Panc1 (cell line): ENCODE measurements around the gene SCAMP4. TPM values are rescaled to one million over a fixed set of nuclear protein-coding genes. Genes with fewer than 3 reads are reported as not detected.
A peak's percentile ranks its signal among the peaks of the same experiment; 100 is the strongest.

ENCODE experiments used
- ATAC-seq: fragments of 200-7000 bp; cut with Tn5 transposase; 2 replicates; pipeline ENCODE4 v1.9.1; 2020; ENCODE audit warnings: mild to moderate bottlenecking, moderate library complexity
- BruUV-seq: library from RNA; stranded (reverse); fragments of 400-500 nt; replicated peaks from 2 replicates; lab custom pipeline; 2021; lab: Mats Ljungman, UMichigan
- CTCF ChIA-PET: fragments of 300-600 bp; sonication (Branson Sonifier 250); formaldehyde crosslinking; loops from one replicate; lab custom pipeline; 2022; ENCODE audit warnings: antibody characterized with exemption; lab: Charles Lee
- POLR2A ChIA-PET: fragments of 300-600 bp; sonication (Branson Sonifier 250); formaldehyde crosslinking; loops from one replicate; lab custom pipeline; 2022; ENCODE audit warnings: antibody characterized with exemption; lab: Charles Lee
- DNase-seq: peaks from one replicate; pipeline ENCODE4 v3.0.0-alpha.2; 2010; ENCODE audit warnings: low read depth, low spot score
- H3K27ac ChIP-seq: 2 replicates; pipeline ENCODE4 v1.5.1; 2011; ENCODE audit warnings: mild to moderate bottlenecking, low read length, inconsistent platforms
- H3K27me3 ChIP-seq: fragments of 200-500 bp; sonication (Bioruptor generic); 2 replicates; pipeline ENCODE4 v1.6.0; 2014; ENCODE audit warnings: low read length, inconsistent platforms; ENCODE audit not compliant: control insufficient read depth, insufficient read depth
- H3K36me3 ChIP-seq: fragments of 200-500 bp; sonication (Bioruptor generic); 2 replicates; pipeline ENCODE4 v1.5.1; 2014; ENCODE audit warnings: inconsistent platforms, mild to moderate bottlenecking, low read length, moderate library complexity; ENCODE audit not compliant: control insufficient read depth, insufficient read depth
- H3K4me1 ChIP-seq: 2 replicates; pipeline ENCODE4 v1.5.1; 2011; ENCODE audit warnings: inconsistent platforms, mild to moderate bottlenecking, low read length, moderate library complexity; ENCODE audit not compliant: control insufficient read depth, insufficient read depth
- H3K4me3 ChIP-seq, 2 experiments: 2 replicates each; pipeline ENCODE4 v1.5.1; 2011 to 2012; ENCODE audit warnings: low read depth in 2 of 2, low read length in 2 of 2, mild to moderate bottlenecking in 2 of 2, inconsistent platforms in 1 of 2, moderate library complexity in 1 of 2
- H3K9me3 ChIP-seq: fragments of 200-500 bp; sonication (Bioruptor generic); 2 replicates; pipeline ENCODE4 v1.5.1; 2014; ENCODE audit warnings: low read depth, mild to moderate bottlenecking, inconsistent platforms, low read length, moderate library complexity; ENCODE audit not compliant: control insufficient read depth, insufficient read depth
- CTCF ChIP-seq: fragments of 450-650 bp; IDR thresholded peaks from 2 replicates; pipeline ENCODE4 v1.5.1; 2017; ENCODE audit warnings: mild to moderate bottlenecking
- POLR2AphosphoS5 ChIP-seq: IDR thresholded peaks from 2 replicates; pipeline ENCODE4 v1.6.1; 2012; ENCODE audit warnings: mild to moderate bottlenecking, low read depth, low read length, moderate library complexity
- SIN3A ChIP-seq: IDR thresholded peaks from 2 replicates; pipeline ENCODE4 v1.6.1; 2012; ENCODE audit warnings: low read depth, mild to moderate bottlenecking, low read length, moderate library complexity, borderline replicate concordance; ENCODE audit not compliant: insufficient read depth
- TCF7L2 ChIP-seq: IDR thresholded peaks from 2 replicates; pipeline ENCODE4 v1.6.1; 2011; ENCODE audit warnings: mild to moderate bottlenecking, low read depth, low read length, inconsistent platforms
- in situ Hi-C: cut with HindIII; loops from 2 replicates; pipeline ENCODE4 v1.10.0; 2016; ENCODE audit warnings: low sequenced_read_pairs, low pct_unique_long_range_greater_than_20kb
- intact Hi-C: fragments of 100-400 bp; cut with micrococcal nuclease; formaldehyde crosslinking; loops from one replicate; pipeline ENCODE4 v1.10.0; 2022; ENCODE audit not compliant: unreplicated experiment
- total RNA-seq: library from RNA; stranded (reverse); gene quantifications from one replicate; pipeline ENCODE4 v1.2.1, GENCODE V29; 2021; ENCODE audit not compliant: unreplicated experiment
- TF ChIP-seq, protein P1 (sequence below), 2 experiments: IDR thresholded peaks; 2 replicates each; pipeline ENCODE4 v1.6.1; 2011 to 2012; ENCODE audit warnings: low read depth in 2 of 2, control low read depth in 1 of 2, low read length in 1 of 2, mild to moderate bottlenecking in 1 of 2, moderate library complexity in 1 of 2; ENCODE audit not compliant: insufficient read depth in 1 of 2

Gene SCAMP4
- total RNA-seq, 1 experiment from 2014 or later, result 98.4 TPM

DNA sequence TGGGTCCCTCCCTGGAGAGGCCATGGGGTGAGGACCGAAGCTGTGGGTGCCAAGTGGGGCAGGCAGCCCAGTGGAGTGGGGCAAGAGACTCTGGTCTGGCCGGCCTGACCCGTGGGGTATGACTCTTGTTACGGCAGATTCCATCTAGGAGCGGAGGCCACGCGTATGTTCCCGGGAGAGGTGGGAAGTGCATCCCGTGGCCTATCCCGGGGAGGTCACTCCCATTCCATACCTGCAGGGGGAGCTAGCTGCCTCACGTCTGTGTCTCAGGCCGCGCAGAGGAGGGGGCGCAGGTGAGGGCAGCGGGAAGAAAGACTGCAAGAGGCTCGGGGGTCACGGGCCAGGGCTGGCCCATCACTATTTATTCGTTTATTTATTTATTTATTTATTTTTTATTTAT, 40.7 kb downstream of the SCAMP4 start:
- H3K4me3 ChIP-seq, result no peak overlapping the region
- in situ Hi-C loops (no loop called here), intact Hi-C loops (no loop called here)
- DNase-seq, result no peak
- no peak for ATAC-seq
- POLR2A ChIA-PET, result interaction anchor here (0.6 to 0.7 kb wide), 2 partner anchors 70 to 293 kb away, joined by 7 to 15 read pairs; no protein-coding TSS in a partner anchor
- H3K36me3 ChIP-seq, result peaks cover 7% of the 10 kb centered on the region; the same call in 1 of the 2 replicates
- no peak for TF ChIP-seq TCF7L2
- TF ChIP-seq CTCF, result peak; percentile 78; the same call in 1 of the 2 replicates
- CTCF ChIA-PET, result interaction anchor here (0.6 to 0.7 kb wide), 2 partner anchors 10 to 121 kb away, joined by 3 to 4 read pairs; no protein-coding TSS in a partner anchor
- BruUV-seq, result no TSS peak
- H3K9me3 ChIP-seq, result no peaks in the 10 kb centered on the region
- H3K27ac ChIP-seq, result no peak overlapping the region
- peaks cover 10% of the 10 kb centered on the region; the same call in 1 of the 2 replicates for H3K4me1 ChIP-seq
- H3K27me3 ChIP-seq, result no peaks in the 10 kb centered on the region

- CTCF ChIA-PET, result no interaction called here
- peak; percentile 20; the same call in 1 of the 2 replicates for ATAC-seq
Measured at GRCh38 chr19:1947651-1948209, 42.5 kb downstream of the SCAMP4 start.

More at GRCh38 chr19:1947651-1948209, 42.5 kb downstream of the SCAMP4 start:
- H3K27ac ChIP-seq, result no peak overlapping the region
- TF ChIP-seq TCF7L2 (no peak), POLR2AphosphoS5 (no peak), CTCF (no peak), SIN3A (no peak)
- TF ChIP-seq, protein P1, sequence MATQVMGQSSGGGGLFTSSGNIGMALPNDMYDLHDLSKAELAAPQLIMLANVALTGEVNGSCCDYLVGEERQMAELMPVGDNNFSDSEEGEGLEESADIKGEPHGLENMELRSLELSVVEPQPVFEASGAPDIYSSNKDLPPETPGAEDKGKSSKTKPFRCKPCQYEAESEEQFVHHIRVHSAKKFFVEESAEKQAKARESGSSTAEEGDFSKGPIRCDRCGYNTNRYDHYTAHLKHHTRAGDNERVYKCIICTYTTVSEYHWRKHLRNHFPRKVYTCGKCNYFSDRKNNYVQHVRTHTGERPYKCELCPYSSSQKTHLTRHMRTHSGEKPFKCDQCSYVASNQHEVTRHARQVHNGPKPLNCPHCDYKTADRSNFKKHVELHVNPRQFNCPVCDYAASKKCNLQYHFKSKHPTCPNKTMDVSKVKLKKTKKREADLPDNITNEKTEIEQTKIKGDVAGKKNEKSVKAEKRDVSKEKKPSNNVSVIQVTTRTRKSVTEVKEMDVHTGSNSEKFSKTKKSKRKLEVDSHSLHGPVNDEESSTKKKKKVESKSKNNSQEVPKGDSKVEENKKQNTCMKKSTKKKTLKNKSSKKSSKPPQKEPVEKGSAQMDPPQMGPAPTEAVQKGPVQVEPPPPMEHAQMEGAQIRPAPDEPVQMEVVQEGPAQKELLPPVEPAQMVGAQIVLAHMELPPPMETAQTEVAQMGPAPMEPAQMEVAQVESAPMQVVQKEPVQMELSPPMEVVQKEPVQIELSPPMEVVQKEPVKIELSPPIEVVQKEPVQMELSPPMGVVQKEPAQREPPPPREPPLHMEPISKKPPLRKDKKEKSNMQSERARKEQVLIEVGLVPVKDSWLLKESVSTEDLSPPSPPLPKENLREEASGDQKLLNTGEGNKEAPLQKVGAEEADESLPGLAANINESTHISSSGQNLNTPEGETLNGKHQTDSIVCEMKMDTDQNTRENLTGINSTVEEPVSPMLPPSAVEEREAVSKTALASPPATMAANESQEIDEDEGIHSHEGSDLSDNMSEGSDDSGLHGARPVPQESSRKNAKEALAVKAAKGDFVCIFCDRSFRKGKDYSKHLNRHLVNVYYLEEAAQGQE (IDR thresholded peaks at IDR 0.05; ENCODE audit: insufficient read depth in 1 of 2, low read depth in 2 of 2, low read length in 1 of 2), result no peak
- POLR2A ChIA-PET, result interaction anchor here (0.6 kb wide), 1 partner anchor 16 kb away, joined by 13 read pairs; no protein-coding TSS in a partner anchor
- H3K4me1 ChIP-seq, result peaks cover 10% of the 10 kb centered on the region; the same call in 1 of the 2 replicates
- intact Hi-C loops (no loop called here), in situ Hi-C loops (no loop called here)
- BruUV-seq, result no TSS peak
- H3K27me3 ChIP-seq, result no peaks in the 10 kb centered on the region
- DNase-seq, result no peak
- no peaks in the 10 kb centered on the region for H3K9me3 ChIP-seq
- H3K4me3 ChIP-seq, result no peak overlapping the region
- H3K36me3 ChIP-seq, result no peaks in the 10 kb centered on the region
